ENCODE data around the gene GALNT6. TPM values are rescaled to one million over a fixed set of nuclear protein-coding genes. Genes with fewer than 3 reads are reported as not detected.
"Not testable (repeated sequence)": the region's sequence is repeated elsewhere in the genome, so short reads cannot be mapped to it uniquely, and the experiment has no call there.

GALNT6 gene
- total and polyA plus RNA-seq, 4 experiments from 2014 or later: 1.7 to 9.2 (median 3.6) TPM

DNA sequence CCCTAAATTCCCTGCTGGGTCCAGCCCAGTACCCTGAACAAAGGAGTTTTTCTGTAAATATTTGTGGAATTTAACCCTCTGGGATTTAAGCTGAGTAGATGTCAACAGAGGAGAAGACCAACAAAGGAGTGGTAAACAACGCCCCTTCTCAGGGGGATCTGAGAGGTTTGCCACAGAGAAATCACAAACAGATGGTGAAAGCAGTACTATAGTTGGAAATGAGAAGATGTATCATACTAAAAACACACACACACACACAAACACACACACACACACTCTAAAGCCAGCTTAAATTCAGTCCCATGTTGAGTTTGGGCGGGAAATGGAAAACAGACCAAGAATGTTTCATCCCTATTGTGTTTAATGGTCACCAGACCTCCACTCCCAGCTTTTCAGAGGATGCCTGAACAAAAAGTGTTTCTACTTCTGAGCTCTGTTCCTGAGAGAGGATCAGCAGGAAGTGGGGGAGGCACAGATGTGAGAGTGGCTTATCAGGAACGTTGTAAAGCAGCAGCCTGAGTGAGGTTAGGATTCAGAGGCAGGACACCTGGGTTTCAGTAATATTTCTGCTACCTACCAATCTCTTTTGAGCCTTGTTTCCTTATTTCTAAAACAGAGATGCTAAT lies 70.4 kb downstream of the GALNT6 start:
- Histone ChIP-seq H3K27me3 (ENCODE audit: insufficient read depth, low read length) (no peaks in the 10 kb centered on the region), H3K27ac (ENCODE audit: low read depth, low read length) (peak overlapping the region; percentile 94), H3K36me3 (ENCODE audit: insufficient read depth, low read length) (no peaks in the 10 kb centered on the region), H3K9me3 (ENCODE audit: control insufficient read depth in 1 of 2, low read length in 2 of 2) (no peaks in the 10 kb centered on the region), H3K4me3 (ENCODE audit: low read length in 2 of 2) (peak overlapping the region; percentile 61 to 73), H3K4me1 (ENCODE audit: insufficient read depth, low read length) (peaks cover 78% of the 10 kb centered on the region)
- CTCF ChIA-PET (ENCODE audit: partially characterized antibody): interaction anchor here (1.3 to 16.9 kb wide), 5 partner anchors 14 to 58 kb away, joined by 3 to 191 read pairs (median 6); no protein-coding TSS in a partner anchor
- POLR2A ChIA-PET (ENCODE audit: partially characterized antibody): interaction anchor here (0.8 to 7.3 kb wide), 7 partner anchors 9 to 237 kb away, joined by 3 to 86 read pairs (median 27); partner anchors contain the start of genes CSRNP2 and DAZAP2
- DNase-seq: peak in 1 of 5 donors; percentile 29
- Mint-ChIP-seq H3K4me1 (peaks cover 53 to 93% (median 72%) of the 10 kb centered on the region in 4 donors), H3K4me3 (peak overlapping the region; percentile 82 to 99 (median 96)), H3K9me3 (no peaks in the 10 kb centered on the region), H3K27me3 (no peaks in the 10 kb centered on the region), H3K36me3 (peaks cover 53 to 54% of the 10 kb centered on the region in 2 donors), H3K27ac (peak overlapping the region; percentile 95 to 98 (median 98))
- intact Hi-C loops (cut with micrococcal nuclease): loop anchor here (5.0 to 10.0 kb wide), 3 partner anchors 39 to 556 kb away; partner anchors contain the start of genes ATF1 and LETMD1

DNA sequence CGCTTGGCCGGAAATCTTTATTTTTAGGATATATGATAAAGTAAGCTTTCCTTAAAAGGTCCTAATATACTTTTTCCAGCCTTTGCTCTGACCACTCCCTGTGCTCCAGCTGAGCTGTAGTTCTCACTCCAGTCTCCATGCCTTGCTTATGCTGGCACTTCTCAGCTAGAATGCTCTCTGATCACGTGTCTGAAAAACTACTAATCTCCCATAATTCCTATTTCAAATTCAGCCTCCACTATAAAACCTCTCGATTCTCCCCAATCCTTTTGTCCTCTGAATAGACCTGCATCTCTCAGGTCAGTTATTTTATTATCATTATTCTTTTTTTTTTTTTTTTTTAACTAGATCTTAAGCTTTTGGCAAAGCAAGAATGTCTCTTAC lies 70.9 kb downstream of the GALNT6 start:
- peak overlapping the region; percentile 72 to 99 (median 94) for H3K4me3 Mint-ChIP-seq
- H3K27ac Mint-ChIP-seq: peak overlapping the region; percentile 95 to 98 (median 98)
- peaks cover 57 to 58% of the 10 kb centered on the region in 2 donors for H3K36me3 Mint-ChIP-seq
- peaks cover 55 to 93% (median 73%) of the 10 kb centered on the region in 4 donors for H3K4me1 Mint-ChIP-seq
- H3K27me3 Mint-ChIP-seq: no peaks in the 10 kb centered on the region
- peak overlapping the region; percentile 72 for H3K27ac ChIP-seq (ENCODE audit: low read depth, low read length)
- H3K4me1 ChIP-seq (ENCODE audit: insufficient read depth, low read length): peaks cover 78% of the 10 kb centered on the region
- intact Hi-C loops (cut with micrococcal nuclease): loop anchor here (5.0 to 10.0 kb wide), 3 partner anchors 38 to 556 kb away; partner anchors contain the start of genes ATF1 and LETMD1
- no peaks in the 10 kb centered on the region for H3K27me3 ChIP-seq (ENCODE audit: insufficient read depth, low read length)
- CTCF ChIA-PET (ENCODE audit: partially characterized antibody): interaction anchor here (0.8 to 16.9 kb wide), 6 partner anchors 14 to 103 kb away, joined by 3 to 191 read pairs (median 6); partner anchors contain the start of gene POU6F1
- no peaks in the 10 kb centered on the region for H3K9me3 ChIP-seq (ENCODE audit: control insufficient read depth in 1 of 2, low read length in 2 of 2)
- H3K36me3 ChIP-seq (ENCODE audit: insufficient read depth, low read length): no peaks in the 10 kb centered on the region
- H3K4me3 ChIP-seq (ENCODE audit: low read length in 2 of 2): peak overlapping the region in 1 of 2 donors; percentile 8
- DNase-seq: no peak
- H3K9me3 Mint-ChIP-seq: no peaks in the 10 kb centered on the region
- POLR2A ChIA-PET (ENCODE audit: partially characterized antibody): interaction anchor here (0.8 to 7.3 kb wide), 9 partner anchors 10 to 237 kb away, joined by 3 to 86 read pairs (median 12); partner anchors contain the start of genes CSRNP2, DAZAP2 and POU6F1

DNA sequence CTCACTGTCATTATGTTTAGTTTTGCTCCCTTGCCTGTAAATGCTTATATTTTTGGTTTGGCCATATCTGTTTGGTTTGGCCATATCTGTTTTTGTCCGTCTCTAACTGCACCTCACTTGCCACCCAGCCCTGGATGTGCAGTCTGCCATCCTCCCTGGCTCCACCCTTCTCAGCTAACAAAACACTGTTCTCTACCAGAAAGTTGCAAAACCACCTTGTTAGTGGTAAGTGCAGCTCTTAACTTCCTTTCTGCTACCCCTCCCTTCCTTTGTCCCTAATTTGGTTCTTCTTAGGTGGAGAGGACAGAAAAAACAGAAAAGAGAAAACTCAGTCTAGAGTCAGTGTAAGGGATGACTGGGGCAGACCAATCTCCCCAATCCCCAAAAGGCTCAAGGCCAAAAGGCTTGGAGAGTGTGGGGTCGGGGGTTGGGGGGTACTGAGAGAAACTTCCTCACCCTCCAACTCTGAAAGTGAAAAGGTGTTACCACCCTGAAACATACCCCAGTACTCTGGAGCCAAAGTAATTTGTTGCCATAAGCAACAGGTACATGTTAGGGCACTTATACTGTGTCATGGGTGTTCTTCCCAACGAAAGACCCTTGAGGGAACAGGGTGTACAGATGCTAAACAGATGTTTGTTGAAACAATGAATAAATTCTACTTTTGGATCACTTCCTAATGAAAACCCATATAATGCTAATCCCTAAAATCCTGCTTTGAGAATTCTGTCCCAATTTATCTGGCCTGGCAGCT lies 72.2 kb downstream of the GALNT6 start:
- CTCF ChIA-PET (ENCODE audit: partially characterized antibody): interaction anchor here (0.9 to 16.9 kb wide), 8 partner anchors 9 to 57 kb away, joined by 3 to 191 read pairs (median 4); no protein-coding TSS in a partner anchor
- H3K9me3 Mint-ChIP-seq: no peaks in the 10 kb centered on the region
- H3K4me1 Mint-ChIP-seq: peaks cover 49 to 93% (median 63%) of the 10 kb centered on the region in 4 donors
- no peaks in the 10 kb centered on the region for H3K36me3 ChIP-seq (ENCODE audit: insufficient read depth, low read length)
- H3K27me3 Mint-ChIP-seq: no peaks in the 10 kb centered on the region
- peak; percentile 70 to 76 (median 74) for DNase-seq
- H3K4me3 ChIP-seq (ENCODE audit: low read length in 2 of 2): peak overlapping the region; percentile 30 to 58
- POLR2A ChIA-PET (ENCODE audit: partially characterized antibody): interaction anchor here (0.6 to 7.3 kb wide), 19 partner anchors 8 to 751 kb away, joined by 3 to 86 read pairs (median 8); partner anchors contain the start of genes ATG101, DAZAP2, POU6F1 and SMAGP
- intact Hi-C loops (cut with micrococcal nuclease): loop anchor here (1.0 kb wide), 1 partner anchor 22 kb away; no protein-coding TSS in a partner anchor
- peaks cover 57 to 60% of the 10 kb centered on the region in 2 donors for H3K36me3 Mint-ChIP-seq
- no peaks in the 10 kb centered on the region for H3K9me3 ChIP-seq (ENCODE audit: control insufficient read depth in 1 of 2, low read length in 2 of 2)
- H3K4me1 ChIP-seq (ENCODE audit: insufficient read depth, low read length): peaks cover 79% of the 10 kb centered on the region
- H3K27ac Mint-ChIP-seq: peak overlapping the region; percentile 93 to 98 (median 98)
- H3K27me3 ChIP-seq (ENCODE audit: insufficient read depth, low read length): no peaks in the 10 kb centered on the region
- peak overlapping the region; percentile 72 for H3K27ac ChIP-seq (ENCODE audit: low read depth, low read length)
- peak overlapping the region; percentile 80 to 99 (median 89) for H3K4me3 Mint-ChIP-seq

DNA sequence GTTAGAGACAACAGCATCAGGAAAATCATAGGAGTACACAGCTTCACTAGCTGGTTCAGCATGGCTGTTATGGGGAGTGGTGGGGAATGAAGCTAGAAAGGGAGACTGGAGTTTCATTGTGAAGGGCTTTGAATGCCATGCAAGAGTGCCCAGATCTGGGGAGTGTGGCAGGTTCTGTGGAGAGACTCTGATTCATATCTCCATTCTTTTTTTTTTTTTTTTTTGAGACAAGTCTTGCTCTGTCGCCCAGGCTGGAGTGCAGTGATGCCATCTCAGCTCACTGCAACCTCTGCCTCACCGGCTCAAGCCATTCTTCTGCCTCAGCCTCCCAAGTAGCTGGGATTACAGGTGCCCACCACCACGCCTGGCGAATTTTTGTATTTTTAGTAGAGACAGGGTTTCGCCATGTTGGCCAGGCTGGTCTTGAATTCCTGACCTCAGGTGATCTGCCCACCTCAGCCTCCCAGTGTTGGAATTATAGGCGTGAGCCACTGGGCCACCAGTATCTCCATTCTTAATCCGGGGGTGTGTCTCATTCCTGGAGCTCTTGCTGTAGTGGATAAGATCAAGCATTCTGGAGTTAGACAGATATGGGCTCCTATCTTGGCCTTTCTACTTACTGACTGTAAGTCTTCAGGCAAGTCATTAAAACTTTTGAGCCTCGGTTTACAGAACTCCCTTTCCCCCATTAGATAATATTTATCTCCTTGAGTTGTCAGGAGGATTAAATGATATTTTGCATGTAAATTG lies 73.0 kb downstream of the GALNT6 start:
- Histone ChIP-seq H3K4me3 (ENCODE audit: low read length in 2 of 2) (peak overlapping the region; percentile 27 to 58), H3K27ac (ENCODE audit: low read depth, low read length) (peak overlapping the region; percentile 72), H3K4me1 (ENCODE audit: insufficient read depth, low read length) (peaks cover 84% of the 10 kb centered on the region)
- DNase-seq; intact Hi-C loops (cut with micrococcal nuclease); H3K9me3 Mint-ChIP-seq; H3K27me3 Mint-ChIP-seq; H3K36me3 ChIP-seq (ENCODE audit: insufficient read depth, low read length); H3K27me3 ChIP-seq (ENCODE audit: insufficient read depth, low read length); H3K9me3 ChIP-seq (ENCODE audit: control insufficient read depth in 1 of 2, low read length in 2 of 2): not testable (repeated sequence)
- POLR2A ChIA-PET (ENCODE audit: partially characterized antibody): interaction anchor here (0.6 to 7.3 kb wide), 19 partner anchors 9 to 752 kb away, joined by 3 to 86 read pairs (median 8); partner anchors contain the start of genes ATG101, DAZAP2, POU6F1 and SMAGP
- CTCF ChIA-PET (ENCODE audit: partially characterized antibody): interaction anchor here (0.8 to 16.9 kb wide), 11 partner anchors 10 to 56 kb away, joined by 3 to 191 read pairs (median 4); no protein-coding TSS in a partner anchor
- H3K4me3 Mint-ChIP-seq: peak overlapping the region; percentile 76 to 99 (median 89)
- peak overlapping the region; percentile 93 to 98 (median 98) for H3K27ac Mint-ChIP-seq
- peaks cover 58 to 60% of the 10 kb centered on the region in 2 donors for H3K36me3 Mint-ChIP-seq
- peaks cover 51 to 95% (median 63%) of the 10 kb centered on the region in 4 donors for H3K4me1 Mint-ChIP-seq

DNA sequence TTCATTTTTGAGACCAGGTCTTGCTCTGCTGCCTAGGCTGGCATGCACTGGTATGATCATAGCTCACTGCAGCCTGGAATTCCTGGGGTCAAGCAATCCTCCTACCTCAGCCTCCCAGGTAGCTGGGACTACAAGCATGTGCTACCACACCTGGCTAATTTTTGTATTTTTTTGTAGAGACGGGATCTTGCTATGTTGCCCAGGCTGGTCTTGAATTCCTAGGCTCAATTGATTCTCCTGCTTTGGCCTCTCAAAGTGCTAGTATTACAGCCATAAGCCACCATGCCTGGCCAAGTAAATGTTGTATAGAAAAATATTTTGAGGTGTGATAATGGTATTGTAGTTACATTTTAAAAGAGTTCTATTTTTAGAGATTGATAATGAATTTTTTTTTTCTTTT lies 79.8 kb downstream of the GALNT6 start:
- Histone ChIP-seq H3K27ac (ENCODE audit: low read depth, low read length) (no peak overlapping the region), H3K9me3 (ENCODE audit: control insufficient read depth in 1 of 2, low read length in 2 of 2) (no peaks in the 10 kb centered on the region), H3K4me1 (ENCODE audit: insufficient read depth, low read length) (peaks cover 79% of the 10 kb centered on the region), H3K4me3 (ENCODE audit: low read length in 2 of 2) (no peak overlapping the region), H3K27me3 (ENCODE audit: insufficient read depth, low read length) (no peaks in the 10 kb centered on the region), H3K36me3 (ENCODE audit: insufficient read depth, low read length) (peaks cover 41% of the 10 kb centered on the region)
- no peaks in the 10 kb centered on the region for H3K27me3 Mint-ChIP-seq
- ChIA-PET CTCF (ENCODE audit: partially characterized antibody) (interaction anchor here (1.2 to 9.9 kb wide), 3 partner anchors 29 to 49 kb away, joined by 3 to 119 read pairs (median 4); no protein-coding TSS in a partner anchor), POLR2A (ENCODE audit: partially characterized antibody) (interaction anchor here (0.9 to 6.8 kb wide), 3 partner anchors 10 to 73 kb away, joined by 3 to 85 read pairs (median 5); partner anchors contain the start of genes BIN2 and DAZAP2)
- peaks cover 48 to 69% of the 10 kb centered on the region in 2 donors for H3K36me3 Mint-ChIP-seq
- H3K9me3 Mint-ChIP-seq: no peaks in the 10 kb centered on the region
- no peak for DNase-seq
- H3K27ac Mint-ChIP-seq: peak overlapping the region in 4 of 7 donors; percentile 29 to 81 (median 72)
- intact Hi-C loops (cut with micrococcal nuclease): no loop called here
- peak overlapping the region in 1 of 8 donors; percentile 26 for H3K4me3 Mint-ChIP-seq
- H3K4me1 Mint-ChIP-seq: peaks cover 43 to 90% (median 58%) of the 10 kb centered on the region in 4 donors
